ENCODE data around the gene LENG8.

LENG8 gene

DNA sequence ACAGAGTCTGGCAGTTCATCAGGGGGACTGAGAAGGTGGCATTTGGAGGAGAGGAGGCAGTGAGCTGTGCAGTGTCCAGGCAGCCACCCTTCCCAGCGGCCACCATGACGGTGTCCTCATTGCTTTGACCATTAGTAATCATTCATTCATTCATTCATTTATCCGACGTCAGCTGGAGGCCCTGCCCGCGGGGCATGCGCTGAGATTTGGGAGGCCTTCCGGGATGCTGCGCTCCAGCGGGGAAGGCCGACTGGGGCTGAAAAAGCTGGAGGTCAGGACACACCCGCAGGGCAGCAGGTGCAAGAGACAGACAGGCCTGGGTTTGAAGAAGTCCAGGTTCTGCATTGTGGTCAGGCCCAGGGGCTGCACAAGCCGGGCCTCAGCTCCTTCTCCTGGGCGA, 24.8 kb upstream of the LENG8 start:
- no peak for DNase-seq

DNA sequence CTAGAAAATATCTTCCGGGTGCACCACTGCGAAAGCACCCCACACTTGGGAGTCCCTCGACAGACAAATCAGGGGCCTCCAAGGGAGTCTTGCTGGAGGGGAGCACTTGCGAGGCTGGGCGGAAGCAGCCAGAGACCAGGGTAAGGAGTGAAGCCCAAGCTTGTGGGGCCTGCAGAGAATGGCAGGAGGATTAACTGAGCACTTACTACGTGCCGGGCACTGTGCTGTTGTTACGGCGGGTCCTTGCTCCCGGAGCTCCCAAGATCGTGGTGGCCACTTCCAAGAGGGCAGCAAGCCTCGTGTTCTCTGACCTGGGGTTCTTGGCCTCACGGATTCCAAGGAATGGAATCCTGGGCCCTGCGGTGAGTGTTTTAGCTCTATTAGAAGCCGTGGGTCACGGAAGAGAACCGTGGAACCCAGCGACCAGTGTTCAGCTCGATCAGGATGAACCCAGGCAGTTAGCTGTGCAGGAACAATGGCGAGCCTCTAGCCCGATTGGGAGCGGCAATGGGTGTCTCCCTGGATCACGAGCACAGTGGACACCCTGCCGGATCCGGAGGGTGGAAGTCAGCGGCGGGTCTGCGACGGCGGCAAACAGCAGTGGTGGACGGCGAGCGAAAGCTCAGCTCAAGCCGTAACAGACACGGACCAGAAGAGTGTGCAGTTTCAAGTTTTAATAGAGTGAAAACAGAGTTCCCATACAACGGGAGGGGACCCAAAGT, 24.2 kb upstream of the LENG8 start:
- DNase-seq = no peak

GRCh38 chr19:54425382-54425723, 23.6 kb upstream of the LENG8 start:
- no peak for DNase-seq

DNA sequence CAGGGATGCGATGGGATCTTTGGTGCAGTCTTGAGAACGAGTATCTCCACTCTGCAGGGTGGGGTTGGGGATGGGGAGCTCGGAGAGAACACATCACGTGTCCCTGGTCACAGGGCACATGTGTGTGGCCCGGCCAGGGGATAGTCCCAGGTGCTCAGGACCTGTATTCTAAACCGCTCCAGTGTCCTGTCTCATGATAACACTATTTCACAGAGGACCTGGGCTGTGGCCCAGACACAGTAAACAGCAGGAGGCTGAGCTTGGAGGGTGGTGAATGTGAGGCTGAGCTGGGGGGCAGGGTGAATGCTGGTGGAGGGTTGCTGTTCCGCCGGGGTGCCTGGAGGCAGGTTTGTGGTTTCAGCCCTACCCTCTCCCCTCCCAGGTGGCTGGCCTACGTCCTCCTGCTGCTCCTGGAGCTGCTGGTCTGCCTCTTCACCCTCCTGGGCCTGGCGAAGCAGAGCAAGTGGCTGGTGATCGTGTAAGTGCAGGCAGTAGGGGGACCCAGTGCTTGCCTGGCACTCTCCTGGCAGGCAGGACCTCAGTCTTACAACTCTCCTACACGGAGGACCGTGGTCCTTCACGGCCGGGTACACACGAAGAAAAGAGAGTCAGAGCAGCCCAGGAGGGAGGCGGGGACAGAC, 22.6 kb upstream of the LENG8 start:
- no peak for DNase-seq

DNA sequence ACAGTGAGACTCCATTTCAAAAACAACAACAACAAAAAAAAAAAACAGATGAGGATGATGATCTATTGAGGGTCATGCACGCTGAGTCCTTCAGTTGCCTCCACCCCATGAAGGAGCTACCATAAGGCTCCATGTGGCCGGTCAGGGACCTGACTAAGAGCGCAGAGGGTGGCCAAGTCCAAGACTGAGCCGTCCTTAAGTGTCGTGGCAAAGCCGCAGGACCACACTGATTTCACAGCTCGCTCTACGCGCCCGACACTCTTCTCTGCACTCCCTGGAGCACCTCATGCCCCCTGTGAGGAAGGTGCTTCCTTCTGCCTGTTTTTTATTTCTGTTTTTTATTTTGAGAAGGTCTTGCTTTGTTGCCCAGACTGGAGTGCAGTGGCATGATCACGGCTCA, 21.4 kb upstream of the LENG8 start:
- DNase-seq = no peak

DNA sequence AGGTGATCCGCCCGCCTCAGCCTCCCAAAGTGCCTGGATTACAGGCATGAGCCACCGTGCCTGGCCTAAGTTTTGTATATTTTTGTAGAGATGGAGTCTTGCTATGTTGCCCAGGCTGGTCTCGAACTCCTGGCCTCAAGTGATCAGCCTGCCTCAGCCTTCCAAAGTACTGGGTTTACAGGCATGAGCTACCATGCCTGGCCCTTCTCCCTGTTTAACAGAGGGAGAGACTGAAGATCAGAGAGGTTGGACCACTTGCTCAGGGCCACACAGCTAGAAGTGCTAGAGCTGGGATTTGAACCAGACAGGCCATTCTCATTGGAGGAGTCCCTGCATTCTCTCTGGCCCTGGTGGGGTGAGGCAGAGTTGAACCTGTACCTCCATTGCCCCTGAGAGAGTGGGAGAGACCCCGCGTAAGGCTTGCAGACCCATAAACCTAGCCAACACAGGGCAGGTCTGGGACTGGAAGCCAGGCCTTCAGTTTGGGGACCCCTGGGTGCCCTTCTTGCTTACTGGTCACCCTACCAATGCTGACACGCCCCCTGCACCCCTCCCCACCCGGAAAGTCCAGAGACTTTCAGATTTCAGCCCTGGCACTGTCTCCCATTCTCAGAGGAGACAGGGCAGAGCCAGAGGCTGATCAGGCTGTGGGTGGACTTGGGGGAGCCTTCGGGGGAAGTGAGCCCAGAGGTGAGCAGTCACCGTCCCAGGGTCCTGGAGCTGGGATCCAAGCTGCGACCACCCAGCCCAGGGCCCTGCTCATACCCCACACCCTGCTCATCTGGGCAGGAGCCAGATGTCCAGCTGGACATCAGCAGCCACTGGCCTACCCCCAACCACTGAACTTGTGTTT, 20.4 kb upstream of the LENG8 start:
- no peak for DNase-seq

DNA sequence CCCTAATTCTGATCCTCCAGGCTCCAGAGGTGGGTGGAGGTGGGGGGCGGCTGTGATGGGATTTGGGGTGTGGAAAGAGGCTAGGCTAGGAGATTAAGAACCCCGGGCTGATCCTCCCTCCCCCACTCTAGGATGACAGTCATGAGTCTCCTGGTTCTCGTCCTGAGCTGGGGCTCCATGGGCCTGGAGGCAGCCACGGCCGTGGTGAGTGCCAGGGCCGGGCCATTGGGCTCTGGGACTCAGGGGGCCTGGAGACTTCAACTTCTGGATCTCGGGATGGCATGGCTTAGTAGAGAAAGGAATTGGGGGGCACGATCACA, 19.9 kb upstream of the LENG8 start:
- no peak for DNase-seq

- no peak for DNase-seq
Observed at GRCh38 chr19:54429545-54430227, 19.3 kb upstream of the LENG8 start.

DNA sequence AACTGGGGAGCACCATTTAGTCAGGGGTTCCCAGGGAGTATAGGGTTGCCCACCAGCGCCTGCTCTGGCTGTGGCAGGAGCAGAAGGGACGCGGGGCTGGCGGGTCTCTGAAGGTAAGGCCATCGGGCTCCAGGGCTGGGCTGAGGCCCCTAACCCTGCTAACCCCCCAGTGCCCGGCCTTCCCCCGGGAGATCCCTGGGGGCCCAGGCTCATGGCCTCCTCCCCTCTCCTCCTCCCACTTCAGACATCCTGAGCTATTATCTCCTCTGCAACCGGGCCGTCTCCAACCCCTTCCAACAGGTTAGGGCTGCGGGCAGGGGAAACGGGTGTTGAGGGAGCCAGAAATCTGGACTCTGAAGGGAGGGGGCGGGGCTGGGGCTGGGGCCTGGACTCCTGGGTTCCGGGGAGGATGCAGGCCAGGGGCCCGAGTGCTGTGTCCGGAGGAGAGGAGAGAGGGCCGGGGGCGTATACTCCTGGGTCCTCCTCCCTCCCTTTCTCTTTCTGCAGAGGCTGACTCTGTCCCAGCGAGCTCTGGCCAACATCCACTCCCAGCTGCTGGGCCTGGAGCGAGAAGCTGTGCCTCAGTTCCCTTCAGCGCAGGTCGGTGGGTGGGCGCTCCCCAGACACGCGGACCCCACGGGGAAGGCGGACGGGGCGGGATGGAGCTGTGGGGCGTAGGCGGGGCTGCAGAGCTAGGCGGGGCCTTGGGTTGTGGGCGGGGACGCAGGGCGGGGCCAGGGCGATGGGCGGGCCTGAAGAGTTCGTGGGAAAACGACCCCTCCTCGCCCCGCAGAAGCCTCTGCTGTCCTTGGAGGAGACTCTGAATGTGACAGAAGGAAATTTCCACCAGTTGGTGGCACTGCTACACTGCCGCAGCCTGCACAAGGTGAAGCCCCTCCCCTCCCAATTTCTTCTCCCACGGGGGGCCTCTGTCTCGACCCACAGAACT, 18.4 kb upstream of the LENG8 start:
- DNase-seq = no peak

- no peak for DNase-seq
Observed at GRCh38 chr19:54431255-54431838, 17.7 kb upstream of the LENG8 start.

DNA sequence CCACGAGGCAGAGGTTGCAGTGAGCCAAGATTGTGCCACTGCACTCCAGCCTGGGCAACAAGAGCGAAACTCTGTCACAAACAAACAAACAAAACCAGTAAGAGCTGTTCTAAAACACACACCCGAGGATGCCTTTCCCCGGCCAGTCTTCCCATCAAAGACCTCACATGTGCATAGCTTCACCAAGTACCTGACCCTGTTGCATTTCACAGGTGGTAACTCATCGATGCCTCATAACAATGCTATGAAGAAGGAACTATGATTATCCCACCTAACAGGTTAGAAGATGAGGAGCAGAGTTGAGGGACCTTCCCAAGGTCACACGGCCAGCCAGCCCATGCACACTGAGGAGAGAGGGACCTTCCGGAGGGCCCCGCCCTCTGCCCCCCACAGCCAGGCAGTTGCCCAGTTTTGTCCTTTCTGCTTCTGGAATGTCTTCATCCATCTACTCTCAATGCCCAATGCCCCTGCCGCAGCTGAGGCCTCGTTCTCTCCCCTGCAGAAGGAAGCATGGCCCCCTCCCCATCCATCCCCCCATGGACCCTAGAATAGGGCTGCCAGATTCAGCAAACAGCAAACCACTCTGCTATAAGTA, 16.8 kb upstream of the LENG8 start:
- no peak for DNase-seq

DNA sequence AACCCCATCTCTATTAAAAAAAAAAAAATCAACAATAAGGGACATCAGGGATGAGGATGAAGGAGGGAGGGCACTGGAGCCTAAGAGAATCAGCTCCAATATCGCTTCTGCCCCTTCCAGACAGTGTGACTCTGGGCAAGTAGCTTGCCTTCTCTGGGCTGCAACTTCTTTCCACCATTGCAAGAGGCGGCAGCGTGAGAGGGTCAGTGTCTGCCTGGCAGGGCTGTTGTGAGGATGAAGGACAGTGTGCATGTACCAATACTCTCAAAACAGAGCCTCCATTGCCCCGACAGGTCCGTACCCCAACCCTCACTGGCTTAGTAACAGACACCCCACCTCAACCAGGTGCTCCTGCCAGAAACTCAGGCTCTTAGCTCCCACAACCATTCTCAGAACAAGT, 15.3 kb upstream of the LENG8 start:
- DNase-seq = no peak

GRCh38 chr19:54434112-54434872, 14.7 kb upstream of the LENG8 start:
- DNase-seq = no peak

DNA sequence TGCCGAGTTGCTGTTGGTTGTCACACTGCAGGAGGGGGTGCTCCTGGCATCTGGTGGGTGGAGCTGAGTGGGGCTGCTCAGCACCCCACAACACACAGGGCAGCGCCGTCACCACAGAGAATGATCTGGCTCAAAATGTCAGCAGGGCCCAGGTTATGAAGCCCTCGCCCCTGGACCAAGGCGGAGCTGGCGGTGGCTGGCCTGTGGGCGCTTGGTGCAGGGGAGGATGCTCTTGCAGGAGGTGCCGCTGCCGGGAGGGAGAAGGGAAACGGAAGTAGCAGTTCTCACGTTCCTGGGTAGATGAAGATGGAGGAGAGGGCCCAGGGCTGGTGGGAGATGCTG, 14.2 kb upstream of the LENG8 start:
- DNase-seq = no peak

DNA sequence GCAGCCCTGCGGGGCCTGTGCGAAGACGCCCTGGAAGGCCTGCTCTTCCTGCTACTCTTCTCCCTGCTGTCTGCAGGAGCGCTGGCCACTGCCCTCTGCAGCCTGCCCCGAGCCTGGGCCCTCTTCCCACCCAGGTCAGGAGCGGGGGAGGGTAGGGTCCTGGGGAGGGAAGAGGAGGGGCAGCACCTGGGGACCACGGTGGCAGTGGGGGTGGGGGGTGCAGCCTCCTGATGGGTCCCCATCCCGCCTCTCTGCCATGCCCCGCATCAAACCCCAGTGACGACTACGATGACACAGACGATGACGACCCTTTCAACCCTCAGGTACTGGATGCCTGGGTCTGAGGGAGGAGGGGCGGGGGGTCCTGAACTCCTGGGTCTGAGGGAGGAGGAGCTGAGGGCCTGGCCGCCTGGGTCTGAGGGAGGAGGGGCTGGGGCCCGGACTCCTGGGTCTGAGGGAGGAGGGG, 13.4 kb upstream of the LENG8 start:
- no peak for DNase-seq

GRCh38 chr19:54436031-54436523, 12.9 kb upstream of the LENG8 start:
- no peak for DNase-seq

GRCh38 chr19:54436628-54437252, 12.3 kb upstream of the LENG8 start:
- DNase-seq = no peak

- DNase-seq = no peak
Observed at GRCh38 chr19:54439174-54439851, 9.7 kb upstream of the LENG8 start.

- no peak for DNase-seq
Observed at GRCh38 chr19:54440641-54441040, 8.4 kb upstream of the LENG8 start.

DNA sequence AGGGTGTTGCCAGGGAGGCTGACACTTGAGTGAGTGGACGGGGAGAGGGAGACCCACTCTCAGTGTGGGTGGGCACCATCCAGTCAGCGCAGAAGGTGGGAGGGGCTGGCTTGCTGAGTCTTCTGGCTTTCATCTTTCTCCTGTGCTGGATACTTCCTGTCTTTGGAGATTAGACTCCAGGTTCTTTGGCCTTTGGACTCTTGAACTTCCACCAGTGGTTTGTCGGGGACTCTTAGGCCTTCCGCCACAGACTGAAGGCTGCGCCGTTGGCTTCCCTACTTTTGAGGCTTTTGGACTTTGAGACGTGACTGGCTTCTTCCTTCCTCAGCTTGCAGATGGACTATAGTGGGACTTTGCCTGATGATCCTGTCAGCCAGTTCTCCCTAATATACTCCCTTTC, 4.3 kb upstream of the LENG8 start:
- no peak for DNase-seq
